Psoas muscle (tissue), 8 donors: Measurements from ENCODE around the gene YIPF2. TPM values are rescaled to one million over a fixed set of nuclear protein-coding genes. Genes with fewer than 3 reads are reported as not detected.

ENCODE experiments used
- ATAC-seq, 4 donors: fragments of 200-7000 bp; cut with Tn5 transposase; one replicate each; pipeline ENCODE4 v1.9.1; 2020; ENCODE audit warnings: moderate library complexity in 3 of 4, mild to moderate bottlenecking in 2 of 4
- DNase-seq, 2 donors: peaks; one replicate each; pipeline ENCODE4 v3.0.0-alpha.2; 2020
- H3K27ac ChIP-seq: fragments of 200-600 bp; one replicate; pipeline ENCODE4 v1.8.0; 2022
- H3K27me3 ChIP-seq, 3 donors: fragments of 200-600 bp in 1 of 3; one replicate each; pipeline versions ENCODE4 v1.6.1 to v1.8.0; 2013 to 2022; ENCODE audit warnings: low read length in 2 of 3, mild to moderate bottlenecking in 2 of 3, moderate library complexity in 1 of 3; ENCODE audit not compliant: insufficient read depth in 3 of 3
- H3K36me3 ChIP-seq, 2 donors: fragments of 200-600 bp in 1 of 2; one replicate each; pipeline versions ENCODE4 v1.6.1 to v1.8.0; 2013 to 2022; ENCODE audit warnings: low read depth in 1 of 2, mild to moderate bottlenecking in 1 of 2, moderate library complexity in 1 of 2; ENCODE audit not compliant: insufficient read depth in 1 of 2
- H3K4me1 ChIP-seq: fragments of 200-600 bp; one replicate; pipeline ENCODE4 v1.8.0; 2022
- H3K4me3 ChIP-seq: fragments of 200-600 bp; one replicate; pipeline ENCODE4 v1.8.0; 2022; ENCODE audit warnings: mild to moderate bottlenecking
- H3K9me3 ChIP-seq: fragments of 200-600 bp; one replicate; pipeline ENCODE4 v1.8.0; 2022
- CTCF ChIP-seq: fragments of 200-600 bp; IDR thresholded peaks from one replicate; pipeline ENCODE4 v1.8.0; 2022; ENCODE audit warnings: antibody characterized with exemption
- WGBS, 3 donors: extraction: QIAGEN DNeasy Blood & Tissue Kit; methylation state at CpG; one replicate each; pipeline versions ENCODE4 v1.1.6 to v1.1.7; 2013; 5-methylcytosine and 5-hydroxymethylcytosine counted together
- intact Hi-C, 2 donors: fragments of 100-400 bp; cut with DNase I; formaldehyde crosslinking; loops; one replicate each; pipeline versions ENCODE4 v1.11.0 to v1.14.2; 2022
- polyA plus RNA-seq, 3 donors: library from polyadenylated mRNA; stranded (reverse); fragments of 200-250 nt; gene quantifications; one replicate each; pipeline ENCODE4 v1.2.3, GENCODE V29; 2013
- total RNA-seq, 4 donors: library from RNA; stranded (reverse); fragmentation: NEBNext Ultra II Directional in 2 of 4; extraction: Animal tissue kit (Norgen Biotek cat#: 25700) in 2 of 4; gene quantifications; one replicate each; pipeline versions ENCODE4 v1.2.1 to v1.2.4, GENCODE V29; 2021 to 2023
- donor health status: healthy with polysubstance abuse.
- donor health status: DM: no; HTN: no; CAD: no; lungs with moderate emphysema.
- donor health status: Bipolar disorder and iron deficiency.
- donor health status: healthy.
- donor health status: DM: yes; HTN: yes; CAD: no.
- donor health status: DM: no; HTN: no; CAD: no.
- donor health status: DM: no; HTN: no; CAD: no.
- donor health status: DM: yes; HTN: yes; CAD: no.

Gene YIPF2
- total and polyA plus RNA-seq, 7 donors, result 12.1 to 18.5 (median 16.9) TPM

GRCh38 chr19:10915130-10916091, 13.0 kb downstream of the YIPF2 start:
- no peaks in the 10 kb centered on the region for H3K9me3 ChIP-seq
- no peak overlapping the region for H3K4me3 ChIP-seq
- intact Hi-C loops, result no loop called here
- peaks cover 0 to 96% of the 10 kb centered on the region in 2 donors for H3K36me3 ChIP-seq
- DNase-seq (peak; percentile 63 to 86), ATAC-seq (peak; percentile 62 to 80 (median 76))
- WGBS, 3 donors, result 38 to 49% (median 41%) methylated on average over 17 to 19 of the region's 19 CpGs
- peak overlapping the region; percentile 34 for H3K27ac ChIP-seq
- no peak for TF ChIP-seq CTCF
- H3K27me3 ChIP-seq, result no peaks in the 10 kb centered on the region
- H3K4me1 ChIP-seq, result peaks cover 32% of the 10 kb centered on the region

GRCh38 chr19:10913716-10914340, 14.6 kb downstream of the YIPF2 start:
- no peak for TF ChIP-seq CTCF
- H3K36me3 ChIP-seq, result peaks cover 0 to 95% of the 10 kb centered on the region in 2 donors
- no peaks in the 10 kb centered on the region for H3K9me3 ChIP-seq
- ATAC-seq (no peak), DNase-seq (no peak)
- intact Hi-C loops, result no loop called here
- no peaks in the 10 kb centered on the region for H3K27me3 ChIP-seq
- H3K4me1 ChIP-seq, result peaks cover 32% of the 10 kb centered on the region
- no peak overlapping the region for H3K4me3 ChIP-seq
- WGBS, 3 donors, result 75 to 82% (median 77%) methylated on average over 23 to 24 of the region's 24 CpGs
- peak overlapping the region; percentile 44 for H3K27ac ChIP-seq

- ATAC-seq (no peak), DNase-seq (no peak)
- peaks cover 0 to 95% of the 10 kb centered on the region in 2 donors for H3K36me3 ChIP-seq
- H3K4me3 ChIP-seq, result no peak overlapping the region
- intact Hi-C loops, result no loop called here
- TF ChIP-seq CTCF, result no peak
- H3K9me3 ChIP-seq, result no peaks in the 10 kb centered on the region
- no peaks in the 10 kb centered on the region for H3K27me3 ChIP-seq
- 94 to 95% (median 95%) methylated on average over 18 of the region's 18 CpGs for WGBS, 3 donors
- H3K4me1 ChIP-seq, result peaks cover 32% of the 10 kb centered on the region
- H3K27ac ChIP-seq, result peak overlapping the region; percentile 85
Observed at GRCh38 chr19:10912619-10913018, 15.8 kb downstream of the YIPF2 start.

GRCh38 chr19:10911579-10912363, 16.7 kb downstream of the YIPF2 start:
- H3K27ac ChIP-seq, result peak overlapping the region; percentile 85
- H3K9me3 ChIP-seq, result no peaks in the 10 kb centered on the region
- intact Hi-C loops, result no loop called here
- ATAC-seq (peak; percentile 63 to 86 (median 75)), DNase-seq (no peak)
- 65 to 74% (median 69%) methylated on average over 31 of the region's 31 CpGs for WGBS, 3 donors
- H3K4me1 ChIP-seq, result peaks cover 32% of the 10 kb centered on the region
- peaks cover 0 to 89% of the 10 kb centered on the region in 2 donors for H3K36me3 ChIP-seq
- H3K27me3 ChIP-seq, result no peaks in the 10 kb centered on the region
- TF ChIP-seq CTCF, result no peak
- no peak overlapping the region for H3K4me3 ChIP-seq
